CD4-positive, alpha-beta T cell (primary cell): ENCODE data around the gene ZNF273. TPM values are rescaled to one million over a fixed set of nuclear protein-coding genes. Genes with fewer than 3 reads are reported as not detected.
A peak's percentile ranks its signal among the peaks of the same experiment; 100 is the strongest.
"Not testable (repeated sequence)": the region's sequence is repeated elsewhere in the genome, so short reads cannot be mapped to it uniquely, and the experiment has no call there.

Experiments
- ATAC-seq: fragments of 200-7000 bp; cut with Tn5 transposase; one replicate; pipeline ENCODE4 v1.10.0; 2022; ENCODE audit warnings: mild to moderate bottlenecking; ENCODE audit not compliant: poor library complexity
- CTCF ChIA-PET: fragments of 350-600 bp; sonication (Branson Sonifier 250); formaldehyde crosslinking; loops from one replicate; lab custom pipeline; 2021; ENCODE audit warnings: antibody characterized with exemption, inconsistent platforms; lab: Charles Lee
- POLR2A ChIA-PET: fragments of 350-600 bp; sonication (Branson Sonifier 250); formaldehyde crosslinking; loops from one replicate; lab custom pipeline; 2021; ENCODE audit warnings: antibody characterized with exemption, inconsistent platforms; lab: Charles Lee
- DNase-seq, 14 experiments: peaks; one replicate each; pipeline ENCODE4 v3.0.0-alpha.2; 2013 to 2020; ENCODE audit warnings: mixed read lengths in 2 of 14
- H3K27ac ChIP-seq, 2 donors: one replicate each; pipeline versions ENCODE4 v1.5.1 to v1.7.0; 2013; ENCODE audit warnings: low read length in 2 of 2, low read depth in 1 of 2, mild to moderate bottlenecking in 1 of 2
- H3K27me3 ChIP-seq, 2 experiments: 1 replicate in 1 of 2; 2 replicates in 1 of 2; pipeline versions ENCODE4 v1.6.1 to v1.7.0; 2013; ENCODE audit warnings: low read length in 2 of 2, control low read depth in 1 of 2, mild to moderate bottlenecking in 1 of 2, moderate library complexity in 1 of 2; ENCODE audit not compliant: insufficient read depth in 2 of 2, control insufficient read depth in 1 of 2
- H3K36me3 ChIP-seq: one replicate; pipeline ENCODE4 v1.6.1; 2013; ENCODE audit warnings: low read length, control low read depth; ENCODE audit not compliant: insufficient read depth
- H3K4me1 ChIP-seq: one replicate; pipeline ENCODE4 v1.6.1; 2013; ENCODE audit warnings: low read length, control low read depth; ENCODE audit not compliant: insufficient read depth
- H3K4me3 ChIP-seq: one replicate; pipeline ENCODE4 v1.5.1; 2013; ENCODE audit warnings: mild to moderate bottlenecking, low read length, moderate library complexity
- H3K9me3 ChIP-seq, 2 experiments: 1 replicate in 1 of 2; 2 replicates in 1 of 2; pipeline versions ENCODE4 v1.6.1 to v1.7.0; 2013; ENCODE audit warnings: low read length in 2 of 2, mild to moderate bottlenecking in 2 of 2, control low read depth in 1 of 2, moderate library complexity in 1 of 2; ENCODE audit not compliant: control insufficient read depth in 1 of 2, insufficient read depth in 1 of 2
- H3K27ac Mint-ChIP-seq: one replicate; pipeline ENCODE4 v1.8.0; 2020; ENCODE audit warnings: mixed read lengths
- H3K27me3 Mint-ChIP-seq: one replicate; pipeline ENCODE4 v1.8.0; 2021; ENCODE audit warnings: mixed read lengths
- H3K36me3 Mint-ChIP-seq: one replicate; pipeline ENCODE4 v1.8.0; 2021; ENCODE audit warnings: low read depth, mixed read lengths
- H3K4me1 Mint-ChIP-seq: one replicate; pipeline ENCODE4 v1.8.0; 2021; ENCODE audit warnings: low read depth, mixed read lengths
- H3K4me3 Mint-ChIP-seq: one replicate; pipeline ENCODE4 v1.8.0; 2020; ENCODE audit warnings: mild to moderate bottlenecking, mixed read lengths
- H3K9me3 Mint-ChIP-seq: one replicate; pipeline ENCODE4 v1.8.0; 2020; ENCODE audit warnings: mixed read lengths
- intact Hi-C, 2 experiments: fragments of 100-400 bp; cut with DNase I in 1 of 2; cut with micrococcal nuclease in 1 of 2; formaldehyde crosslinking; loops; one replicate each; pipeline versions ENCODE4 v1.15.1 to v1.9.0; 2023 to 2025; cut with DNase I, micrococcal nuclease
- total RNA-seq, 174 experiments: library from RNA in 2 of 174; stranded (reverse) in 2 of 174; gene quantifications; one replicate each; pipeline ENCODE4 v1.2.3 and lab custom pipeline; 2021 to 2026
- TF ChIP-seq, protein P1 (sequence below): fragments of 200-600 bp; IDR thresholded peaks from one replicate; pipeline ENCODE4 v1.8.0; 2022; ENCODE audit warnings: antibody characterized with exemption, mild to moderate bottlenecking

Gene ZNF273
- total RNA-seq, 2 experiments from 2014 or later: 6.8 TPM

DNA sequence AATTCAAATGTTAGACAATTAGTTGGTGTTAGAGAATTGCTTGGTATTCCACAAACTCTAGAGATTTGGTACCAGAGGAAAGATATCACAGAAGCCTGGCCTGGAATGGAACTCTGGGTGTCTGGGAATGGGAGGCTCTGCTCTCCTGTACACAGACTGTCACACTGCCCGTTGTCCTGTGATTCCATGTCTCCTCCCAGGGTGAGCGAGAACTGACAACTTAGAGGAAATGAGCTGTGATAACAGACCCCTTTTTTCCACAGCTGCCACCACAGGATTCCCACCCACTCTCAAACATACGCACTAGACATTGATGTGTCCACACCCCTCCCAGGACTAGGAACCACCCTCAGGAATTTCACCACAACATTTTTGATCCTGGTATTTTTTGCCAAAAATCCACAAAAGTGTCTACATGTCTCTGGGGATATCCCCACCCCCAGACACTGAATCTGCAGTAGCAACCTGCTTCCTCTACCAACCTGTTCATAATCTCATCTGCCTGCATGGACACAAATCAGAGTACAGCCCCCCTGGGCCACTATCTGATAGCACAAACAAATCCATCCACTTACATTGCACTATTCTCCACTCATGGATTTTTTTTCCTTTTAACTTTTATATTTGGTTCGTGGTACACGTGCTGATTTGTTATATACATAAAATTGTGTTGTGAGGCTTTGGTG is 4.7 kb downstream of the ZNF273 start:
- H3K9me3 ChIP-seq: peaks cover 0 to 5% of the 10 kb centered on the region in 2 experiments
- TF ChIP-seq, protein P1, sequence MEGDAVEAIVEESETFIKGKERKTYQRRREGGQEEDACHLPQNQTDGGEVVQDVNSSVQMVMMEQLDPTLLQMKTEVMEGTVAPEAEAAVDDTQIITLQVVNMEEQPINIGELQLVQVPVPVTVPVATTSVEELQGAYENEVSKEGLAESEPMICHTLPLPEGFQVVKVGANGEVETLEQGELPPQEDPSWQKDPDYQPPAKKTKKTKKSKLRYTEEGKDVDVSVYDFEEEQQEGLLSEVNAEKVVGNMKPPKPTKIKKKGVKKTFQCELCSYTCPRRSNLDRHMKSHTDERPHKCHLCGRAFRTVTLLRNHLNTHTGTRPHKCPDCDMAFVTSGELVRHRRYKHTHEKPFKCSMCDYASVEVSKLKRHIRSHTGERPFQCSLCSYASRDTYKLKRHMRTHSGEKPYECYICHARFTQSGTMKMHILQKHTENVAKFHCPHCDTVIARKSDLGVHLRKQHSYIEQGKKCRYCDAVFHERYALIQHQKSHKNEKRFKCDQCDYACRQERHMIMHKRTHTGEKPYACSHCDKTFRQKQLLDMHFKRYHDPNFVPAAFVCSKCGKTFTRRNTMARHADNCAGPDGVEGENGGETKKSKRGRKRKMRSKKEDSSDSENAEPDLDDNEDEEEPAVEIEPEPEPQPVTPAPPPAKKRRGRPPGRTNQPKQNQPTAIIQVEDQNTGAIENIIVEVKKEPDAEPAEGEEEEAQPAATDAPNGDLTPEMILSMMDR: no peak
- DNase-seq (no peak), ATAC-seq (no peak)
- peaks cover 8% of the 10 kb centered on the region for H3K4me1 ChIP-seq
- POLR2A ChIA-PET: no interaction called here
- Mint-ChIP-seq H3K4me1 (peaks cover 69% of the 10 kb centered on the region), H3K27ac (peak overlapping the region; percentile 16), H3K36me3 (peaks cover 44% of the 10 kb centered on the region), H3K4me3 (peak overlapping the region; percentile 58), H3K27me3 (no peaks in the 10 kb centered on the region), H3K9me3 (no peaks in the 10 kb centered on the region)
- CTCF ChIA-PET: no interaction called here
- H3K36me3 ChIP-seq: no peaks in the 10 kb centered on the region
- intact Hi-C loops: loop anchor here in 1 of 2 experiments (5.0 to 10.0 kb wide), 4 partner anchors 100 to 1077 kb away; partner anchors contain the start of genes ERV3-1, GUSB and ZNF680
- no peak overlapping the region for H3K27ac ChIP-seq
- H3K4me3 ChIP-seq: no peak overlapping the region
- H3K27me3 ChIP-seq: no peaks in the 10 kb centered on the region

DNA sequence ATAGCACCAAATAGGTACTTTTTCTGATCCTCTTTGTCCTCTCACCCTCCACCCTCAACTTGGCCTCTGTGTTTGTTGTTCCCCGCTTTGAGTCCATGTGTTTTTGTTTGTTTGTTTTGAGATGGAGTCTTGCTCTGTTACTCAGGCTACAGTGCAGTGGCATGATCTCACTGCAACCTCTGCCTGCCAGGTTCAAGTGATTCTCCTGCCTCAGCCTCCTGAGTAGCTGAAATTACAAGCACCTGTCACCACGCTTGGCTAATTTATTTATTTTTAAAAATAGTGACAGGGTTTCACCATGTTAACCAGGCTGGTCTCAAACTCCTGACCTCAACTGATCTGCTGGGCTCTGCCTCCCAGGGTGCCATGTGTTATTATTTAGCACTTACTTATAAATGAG is 5.3 kb downstream of the ZNF273 start:
- peaks cover 0 to 5% of the 10 kb centered on the region in 2 experiments for H3K9me3 ChIP-seq
- H3K36me3 Mint-ChIP-seq: peaks cover 44% of the 10 kb centered on the region
- ATAC-seq (no peak), DNase-seq (no peak)
- POLR2A ChIA-PET: no interaction called here
- H3K9me3 Mint-ChIP-seq: no peaks in the 10 kb centered on the region
- H3K4me1 Mint-ChIP-seq: peaks cover 66% of the 10 kb centered on the region
- no peak overlapping the region for H3K4me3 ChIP-seq
- H3K27ac ChIP-seq: no peak overlapping the region
- H3K4me3 Mint-ChIP-seq: no peak overlapping the region
- no peak overlapping the region for H3K27ac Mint-ChIP-seq
- peaks cover 6% of the 10 kb centered on the region for H3K4me1 ChIP-seq
- H3K36me3 ChIP-seq: no peaks in the 10 kb centered on the region
- CTCF ChIA-PET: no interaction called here
- H3K27me3 Mint-ChIP-seq: no peaks in the 10 kb centered on the region
- TF ChIP-seq, protein P1: no peak
- H3K27me3 ChIP-seq: no peaks in the 10 kb centered on the region
- intact Hi-C loops: loop anchor here in 1 of 2 experiments (5.0 to 10.0 kb wide), 4 partner anchors 99 to 1076 kb away; partner anchors contain the start of genes ERV3-1, GUSB and ZNF680

DNA sequence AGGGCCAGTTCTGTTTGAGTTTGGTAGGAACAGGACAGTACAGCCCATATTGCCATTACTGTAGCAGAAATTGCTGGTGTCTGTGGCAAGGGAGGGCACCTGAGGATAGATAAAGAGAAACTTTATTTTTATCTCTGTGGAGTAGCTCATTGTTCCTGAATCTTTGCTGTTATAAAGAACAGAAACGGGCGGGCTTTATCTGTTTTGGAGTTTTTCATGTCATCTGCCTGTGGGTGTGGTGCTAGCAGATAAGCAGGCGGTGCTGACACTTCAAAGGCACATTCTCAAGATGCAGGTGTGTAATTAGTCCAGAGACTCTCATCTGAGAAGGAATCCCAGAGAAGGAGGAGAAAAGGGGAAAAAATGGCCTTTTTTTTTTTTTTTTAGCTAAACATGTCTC is 11.5 kb downstream of the ZNF273 start:
- peaks cover 27% of the 10 kb centered on the region for H3K4me1 Mint-ChIP-seq
- H3K4me3 Mint-ChIP-seq: no peak overlapping the region
- CTCF ChIA-PET: interaction anchor here (1.1 kb wide), 1 partner anchor 9 kb away, joined by 3 read pairs; no protein-coding TSS in a partner anchor
- no peaks in the 10 kb centered on the region for H3K4me1 ChIP-seq
- intact Hi-C loops: no loop called here
- POLR2A ChIA-PET: interaction anchor here (0.7 kb wide), 1 partner anchor 37 kb away, joined by 3 read pairs; no protein-coding TSS in a partner anchor
- H3K9me3 Mint-ChIP-seq: no peaks in the 10 kb centered on the region
- H3K27ac ChIP-seq: no peak overlapping the region
- H3K27me3 ChIP-seq: no peaks in the 10 kb centered on the region
- peaks cover 72% of the 10 kb centered on the region for H3K36me3 Mint-ChIP-seq
- H3K27me3 Mint-ChIP-seq: no peaks in the 10 kb centered on the region
- TF ChIP-seq, protein P1: no peak
- no peak overlapping the region for H3K27ac Mint-ChIP-seq
- H3K36me3 ChIP-seq: peaks cover 9% of the 10 kb centered on the region
- no peak overlapping the region for H3K4me3 ChIP-seq
- ATAC-seq (no peak), DNase-seq (no peak)
- peaks cover 5 to 10% of the 10 kb centered on the region in 2 experiments for H3K9me3 ChIP-seq

DNA sequence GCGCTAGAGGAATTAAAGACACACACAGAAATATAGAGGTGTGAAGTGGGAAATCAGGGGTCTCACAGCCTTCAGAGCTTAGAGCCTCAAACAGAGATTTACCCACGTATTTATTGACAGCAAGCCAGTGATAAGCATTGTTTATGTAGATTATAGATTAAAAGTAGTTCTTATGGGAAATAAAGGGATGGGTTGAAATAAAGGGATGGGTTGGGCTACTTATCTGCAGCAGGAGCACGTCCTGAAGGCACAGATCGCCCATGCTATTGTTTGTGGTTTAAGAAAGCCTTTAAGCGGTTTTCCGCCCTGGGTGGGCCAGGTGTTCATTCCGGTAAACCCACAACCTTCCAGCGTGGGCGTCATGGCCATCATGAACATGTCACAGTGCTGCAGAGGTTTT is 12.2 kb downstream of the ZNF273 start:
- H3K4me1 ChIP-seq, H3K9me3 ChIP-seq, H3K27me3 Mint-ChIP-seq, DNase-seq, H3K27me3 ChIP-seq, H3K36me3 ChIP-seq, ATAC-seq, H3K27ac ChIP-seq, H3K9me3 Mint-ChIP-seq, H3K4me3 Mint-ChIP-seq, H3K4me3 ChIP-seq, intact Hi-C loops, H3K27ac Mint-ChIP-seq: not testable (repeated sequence)
- H3K4me1 Mint-ChIP-seq: peaks cover 21% of the 10 kb centered on the region
- POLR2A ChIA-PET: interaction anchor here (0.7 kb wide), 1 partner anchor 36 kb away, joined by 3 read pairs; no protein-coding TSS in a partner anchor
- H3K36me3 Mint-ChIP-seq: peaks cover 74% of the 10 kb centered on the region
- CTCF ChIA-PET: interaction anchor here (1.1 kb wide), 1 partner anchor 8 kb away, joined by 3 read pairs; no protein-coding TSS in a partner anchor
